Endothelial cell of umbilical vein (primary cell): ENCODE data around the gene HMGCS2. TPM values are rescaled to one million over a fixed set of nuclear protein-coding genes. Genes with fewer than 3 reads are reported as not detected.

Experiments
- BruUV-seq: library from RNA; stranded (reverse); fragments of 400-500 nt; replicated peaks from 2 replicates; lab custom pipeline; 2021; lab: Mats Ljungman, UMichigan
- CTCF ChIA-PET: fragments of 300-600, 350-600 bp; sonication (Branson Sonifier 250); formaldehyde crosslinking; loops from one replicate; lab custom pipeline; 2021; ENCODE audit warnings: antibody characterized with exemption, inconsistent platforms; lab: Charles Lee
- POLR2A ChIA-PET: fragments of 300-600, 350-600 bp; sonication (Branson Sonifier 250); formaldehyde crosslinking; loops from one replicate; lab custom pipeline; 2021; ENCODE audit warnings: antibody characterized with exemption, inconsistent platforms; lab: Charles Lee
- DNase-seq: peaks from one replicate; pipeline ENCODE4 v3.0.0-alpha.2; 2011; ENCODE audit warnings: low read depth, low spot score
- FAIRE-seq: peaks from 2 replicates; lab custom pipeline; 2011; peaks lifted over from hg19 to GRCh38; lab: Jason Lieb, UNC
- H2AFZ ChIP-seq: 2 replicates; pipeline ENCODE4 v1.6.0; 2012; ENCODE audit warnings: low read depth, low read length, control low read depth, inconsistent platforms
- H3K27ac ChIP-seq: 2 replicates; pipeline ENCODE4 v1.5.1; 2011; ENCODE audit warnings: low read depth, mild to moderate bottlenecking, control low read depth, low read length, moderate library complexity; ENCODE audit not compliant: insufficient read depth
- H3K27me3 ChIP-seq, 2 experiments: 2 replicates each; pipeline versions ENCODE4 v1.6.0 to v1.6.1; 2011; ENCODE audit warnings: low read length in 2 of 2, mixed read lengths in 1 of 2; ENCODE audit not compliant: control insufficient read depth in 2 of 2, insufficient read depth in 2 of 2
- H3K36me3 ChIP-seq, 2 experiments: 2 replicates in 1 of 2; 3 replicates in 1 of 2; pipeline ENCODE4 v1.5.1; 2011; ENCODE audit warnings: low read length in 2 of 2, mild to moderate bottlenecking in 1 of 2, moderate library complexity in 1 of 2; ENCODE audit not compliant: control insufficient read depth in 2 of 2, insufficient read depth in 2 of 2; ENCODE audit errors: extremely low read depth in 1 of 2
- H3K4me1 ChIP-seq: 3 replicates; pipeline ENCODE4 v1.5.1; 2011; ENCODE audit warnings: mild to moderate bottlenecking, low read length; ENCODE audit not compliant: control insufficient read depth, insufficient read depth; ENCODE audit errors: extremely low read depth
- H3K4me2 ChIP-seq: 2 replicates; pipeline ENCODE4 v1.6.1; 2011; ENCODE audit warnings: low read length, control low read depth, mixed read lengths; ENCODE audit not compliant: insufficient read depth
- H3K4me3 ChIP-seq, 3 experiments: fragments of 200-600 bp in 1 of 3; sonication (generic), shearing (Covaris generic) in 1 of 3; replicated peaks in 1 of 3; 2 replicates each; pipeline ENCODE4 v1.5.1; 2011 to 2016; ENCODE audit warnings: control low read depth in 3 of 3, low read length in 3 of 3, mild to moderate bottlenecking in 2 of 3, inconsistent platforms in 1 of 3, low read depth in 1 of 3, moderate library complexity in 1 of 3; ENCODE audit not compliant: insufficient read depth in 1 of 3
- H3K79me2 ChIP-seq: 2 replicates; pipeline ENCODE4 v1.6.0; 2012; ENCODE audit warnings: low read length, inconsistent platforms; ENCODE audit not compliant: control insufficient read depth, insufficient read depth
- H3K9ac ChIP-seq: replicated peaks from 2 replicates; pipeline ENCODE3; 2011; ENCODE audit warnings: low read length, control low read depth; ENCODE audit not compliant: insufficient read depth; ENCODE audit errors: extremely low read depth
- H3K9me1 ChIP-seq: replicated peaks from 3 replicates; pipeline ENCODE4 v1.6.0; 2011; ENCODE audit warnings: mild to moderate bottlenecking, low read length; ENCODE audit not compliant: control insufficient read depth, insufficient read depth; ENCODE audit errors: extremely low read depth
- H3K9me3 ChIP-seq: replicated peaks from 2 replicates; pipeline ENCODE4 v1.5.1; 2012; ENCODE audit warnings: low read length, inconsistent platforms; ENCODE audit not compliant: control insufficient read depth, insufficient read depth
- H4K20me1 ChIP-seq: replicated peaks from 2 replicates; pipeline ENCODE3; 2011; ENCODE audit warnings: mild to moderate bottlenecking, low read length; ENCODE audit not compliant: control insufficient read depth, insufficient read depth; ENCODE audit errors: extremely low read depth
- EZH2 ChIP-seq: IDR thresholded peaks from 2 replicates; pipeline ENCODE4 v1.6.1; 2012; ENCODE audit warnings: borderline replicate concordance, low read depth, mild to moderate bottlenecking, moderate library complexity, low read length, inconsistent platforms; ENCODE audit not compliant: severe bottlenecking
- FOS ChIP-seq: IDR thresholded peaks from 2 replicates; pipeline ENCODE4 v1.6.1; 2011; ENCODE audit warnings: mild to moderate bottlenecking, low read length, moderate library complexity, borderline replicate concordance; ENCODE audit not compliant: insufficient read depth
- GATA2 ChIP-seq: IDR thresholded peaks from 2 replicates; pipeline ENCODE4 v1.7.0; 2011; ENCODE audit warnings: low read depth, mild to moderate bottlenecking, moderate library complexity, mixed read lengths, low read length; ENCODE audit not compliant: insufficient read length, insufficient read depth
- JUN ChIP-seq: IDR thresholded peaks from 2 replicates; pipeline ENCODE4 v1.6.1; 2011; ENCODE audit warnings: borderline replicate concordance, low read depth; ENCODE audit not compliant: insufficient read length, insufficient read depth
- MYC ChIP-seq: IDR thresholded peaks from one replicate; pipeline ENCODE4 v1.6.1; 2011; ENCODE audit warnings: mild to moderate bottlenecking, low read depth, low read length
- POLR2A ChIP-seq: IDR thresholded peaks from 2 replicates; pipeline ENCODE4 v1.6.1; 2012; ENCODE audit warnings: low read depth, mild to moderate bottlenecking, control low read depth, low read length
- POLR2AphosphoS5 ChIP-seq: IDR thresholded peaks from 2 replicates; pipeline ENCODE4 v1.6.1; 2012; ENCODE audit warnings: low read depth, mild to moderate bottlenecking, control low read depth, low read length, moderate library complexity; ENCODE audit not compliant: insufficient read depth
- dilution Hi-C: fragments of 300-500 bp; cut with MboI; formaldehyde crosslinking; loops from one replicate; pipeline ENCODE4 v1.15.0; 2019; ENCODE audit warnings: low sequenced_read_pairs; ENCODE audit not compliant: extremely low pct_ligation_motif_present
- intact Hi-C: fragments of 100-400 bp; cut with micrococcal nuclease; formaldehyde crosslinking; loops from one replicate; pipeline ENCODE4 v1.10.0; 2022
- polyA plus RNA-seq, 4 experiments: library from polyadenylated mRNA; depleted of rRNA in 3 of 4; stranded (reverse) in 3 of 4; unstranded in 1 of 4; fragments of >200 nt; gene quantifications; 2 replicates each; pipeline versions ENCODE4 v1.2.1 to v1.2.3, GENCODE V29; 2011 to 2012; ENCODE audit warnings: missing spikeins in 1 of 4
- total RNA-seq: library from RNA; stranded (reverse); gene quantifications from 2 replicates; pipeline ENCODE4 v1.2.3, GENCODE V29; 2021
- TF ChIP-seq, protein P1 (sequence below): IDR thresholded peaks from 2 replicates; pipeline ENCODE4 v1.6.1; 2011; ENCODE audit not compliant: insufficient read depth, insufficient read length
- TF ChIP-seq, protein P2 (sequence below), 2 donors: IDR thresholded peaks; 1 replicate in 1 of 2; 2 replicates in 1 of 2; pipeline ENCODE4 v1.5.1; 2011; ENCODE audit warnings: low read length in 2 of 2, mild to moderate bottlenecking in 2 of 2, moderate library complexity in 2 of 2, control low read depth in 1 of 2, inconsistent platforms in 1 of 2, low read depth in 1 of 2; ENCODE audit not compliant: insufficient read depth in 1 of 2; ENCODE audit errors: extremely low read depth in 1 of 2

The HMGCS2 gene
- total and polyA plus RNA-seq, 2 donors (not counting 3 experiments of a cell fraction or from before 2014, with no cell fraction given) = not detected

DNA sequence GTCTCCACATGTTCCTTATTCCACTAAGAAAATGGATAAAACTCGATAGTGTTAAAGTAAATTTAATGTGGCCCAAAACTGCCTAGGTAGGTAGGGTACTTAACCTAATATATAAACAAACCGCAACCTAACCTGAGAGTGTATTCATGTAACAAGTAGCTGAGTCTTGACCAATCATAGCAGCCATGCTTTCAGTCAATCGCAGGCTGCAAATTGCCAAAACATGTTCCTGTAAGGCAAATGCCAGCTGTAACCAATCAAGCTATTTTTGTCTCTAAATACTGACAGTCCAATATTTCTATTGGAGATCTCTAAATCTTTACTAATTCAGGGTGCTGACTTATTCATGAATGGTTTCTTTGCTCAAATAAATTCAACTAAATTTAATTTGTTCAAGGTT lies 3.1 kb upstream of the HMGCS2 start:
- FAIRE-seq (no peak), DNase-seq (no peak)
- Histone ChIP-seq H3K4me3 (no peak overlapping the region), H3K9ac (no peak overlapping the region), H3K4me1 (no peaks in the 10 kb centered on the region), H3K27ac (no peak overlapping the region), H2AFZ (no peak overlapping the region), H3K79me2 (no peaks in the 10 kb centered on the region), H3K9me1 (no peaks in the 10 kb centered on the region), H3K4me2 (no peak overlapping the region), H3K27me3 (peaks cover 26% of the 10 kb centered on the region in 2 experiments), H3K36me3 (no peaks in the 10 kb centered on the region), H3K9me3 (no peaks in the 10 kb centered on the region), H4K20me1 (no peaks in the 10 kb centered on the region)
- ChIA-PET CTCF (interaction anchor here (1.3 to 1.5 kb wide), 2 partner anchors 28 to 37 kb away, joined by 3 to 5 read pairs; no protein-coding TSS in a partner anchor), POLR2A (no interaction called here)
- TF ChIP-seq POLR2A (no peak), GATA2 (no peak), POLR2AphosphoS5 (no peak), JUN (no peak), FOS (no peak), EZH2 (no peak), MYC (no peak)
- TF ChIP-seq, protein P1, sequence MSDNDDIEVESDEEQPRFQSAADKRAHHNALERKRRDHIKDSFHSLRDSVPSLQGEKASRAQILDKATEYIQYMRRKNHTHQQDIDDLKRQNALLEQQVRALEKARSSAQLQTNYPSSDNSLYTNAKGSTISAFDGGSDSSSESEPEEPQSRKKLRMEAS = no peak
- TF ChIP-seq, protein P2, sequence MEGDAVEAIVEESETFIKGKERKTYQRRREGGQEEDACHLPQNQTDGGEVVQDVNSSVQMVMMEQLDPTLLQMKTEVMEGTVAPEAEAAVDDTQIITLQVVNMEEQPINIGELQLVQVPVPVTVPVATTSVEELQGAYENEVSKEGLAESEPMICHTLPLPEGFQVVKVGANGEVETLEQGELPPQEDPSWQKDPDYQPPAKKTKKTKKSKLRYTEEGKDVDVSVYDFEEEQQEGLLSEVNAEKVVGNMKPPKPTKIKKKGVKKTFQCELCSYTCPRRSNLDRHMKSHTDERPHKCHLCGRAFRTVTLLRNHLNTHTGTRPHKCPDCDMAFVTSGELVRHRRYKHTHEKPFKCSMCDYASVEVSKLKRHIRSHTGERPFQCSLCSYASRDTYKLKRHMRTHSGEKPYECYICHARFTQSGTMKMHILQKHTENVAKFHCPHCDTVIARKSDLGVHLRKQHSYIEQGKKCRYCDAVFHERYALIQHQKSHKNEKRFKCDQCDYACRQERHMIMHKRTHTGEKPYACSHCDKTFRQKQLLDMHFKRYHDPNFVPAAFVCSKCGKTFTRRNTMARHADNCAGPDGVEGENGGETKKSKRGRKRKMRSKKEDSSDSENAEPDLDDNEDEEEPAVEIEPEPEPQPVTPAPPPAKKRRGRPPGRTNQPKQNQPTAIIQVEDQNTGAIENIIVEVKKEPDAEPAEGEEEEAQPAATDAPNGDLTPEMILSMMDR (IDR thresholded peaks at IDR 0.05; ENCODE audit: extremely low read depth in 1 of 2, insufficient read depth in 1 of 2, low read depth in 1 of 2, low read length in 2 of 2) = no peak
- BruUV-seq = no TSS peak
- dilution Hi-C loops = no loop called here
- intact Hi-C loops = no loop called here
